GM18870 (cell line): ENCODE results near the gene DCST2.
"Not testable (repeated sequence)": the region's sequence is repeated elsewhere in the genome, so short reads cannot be mapped to it uniquely, and the experiment has no call there.

Experiments
- ATAC-seq: cut with Tn5 transposase; IDR thresholded peaks from one replicate; pipeline ENCODE4 v1.9.1; 2021; ENCODE audit warnings: moderate library complexity; ENCODE audit not compliant: unreplicated experiment

DCST2 gene

DNA sequence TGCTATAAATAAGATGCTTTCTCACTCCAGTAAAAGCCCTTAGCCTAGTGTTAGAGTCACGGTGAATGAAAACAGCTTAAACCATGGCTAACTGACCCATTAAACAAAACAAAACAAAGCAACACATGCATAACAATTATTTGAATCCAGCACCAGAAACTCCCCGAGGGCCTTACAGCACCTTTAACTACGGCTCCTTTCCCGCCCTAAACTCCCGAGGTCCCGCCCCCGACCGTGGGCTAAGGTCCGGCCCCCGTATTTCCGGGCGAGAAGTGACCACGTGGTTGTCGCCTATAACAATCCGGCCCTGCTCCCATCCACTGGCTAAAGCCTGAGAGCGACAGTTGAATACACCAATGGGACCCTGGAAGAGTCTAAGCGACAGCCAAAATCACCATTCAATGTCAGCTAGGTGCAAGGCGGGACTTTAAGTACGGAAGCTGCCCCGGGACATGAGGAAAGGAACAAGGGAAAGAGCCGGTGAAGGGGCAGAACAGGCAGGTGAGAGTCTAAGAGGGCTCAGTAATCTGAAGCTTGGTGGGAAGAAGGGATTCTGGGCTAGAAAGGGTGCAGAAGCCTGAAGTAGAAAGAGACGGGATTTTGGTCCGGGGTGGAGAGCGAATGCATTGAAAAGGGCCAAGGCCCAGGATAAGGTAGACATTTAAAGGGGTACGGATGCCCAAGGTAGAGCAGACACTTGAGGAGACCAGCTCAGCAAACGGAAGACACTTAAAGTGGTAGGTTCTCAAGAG lies 50.5 kb downstream of the DCST2 start, which contains the start of gene FLAD1:
Gene FLAD1 (plus strand): TSS at position 448 of the 752 bp plus-strand sequence. CDS start 351 bp downstream, outside the sequence.
- ATAC-seq, result peak; percentile 96

DNA sequence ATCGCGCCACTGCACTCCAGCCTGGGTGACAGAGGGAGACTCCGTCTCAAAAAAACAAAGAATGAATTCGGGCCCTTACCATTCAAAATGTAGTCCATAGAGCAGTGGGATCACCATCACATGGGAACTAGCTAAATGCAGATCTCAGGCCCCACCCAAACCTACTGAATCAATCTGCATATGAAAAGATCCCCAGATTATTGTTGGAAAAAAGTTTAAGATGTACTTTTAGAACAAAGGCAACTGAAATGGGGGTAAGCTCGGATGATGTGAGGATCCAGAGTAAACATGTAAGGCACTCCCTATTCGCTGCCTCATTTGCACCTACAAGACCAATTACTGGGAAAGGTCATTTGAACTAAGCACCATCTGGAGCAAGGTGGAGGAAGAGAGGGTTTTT lies 51.2 kb downstream of the DCST2 start:
- ATAC-seq, result no peak

DNA sequence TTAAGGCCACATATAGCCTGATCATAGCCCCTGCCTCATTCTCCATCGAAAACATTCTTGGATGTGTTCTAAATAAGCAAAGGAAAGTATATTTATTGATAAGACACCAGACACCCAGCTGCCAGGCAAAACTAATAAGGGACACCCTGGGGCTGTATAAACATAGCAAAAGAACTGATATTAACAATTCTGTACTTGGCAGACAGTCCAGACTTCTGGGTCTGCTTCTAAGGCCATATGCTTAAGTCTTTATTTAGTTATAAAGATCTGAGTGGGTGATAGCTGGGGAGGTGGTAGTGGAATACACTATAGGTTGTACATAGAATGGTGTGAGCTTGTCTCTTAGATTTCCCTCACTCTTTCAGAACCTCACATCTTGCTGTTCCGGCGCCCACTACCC lies 55.2 kb downstream of the DCST2 start:
- ATAC-seq, result no peak

DNA sequence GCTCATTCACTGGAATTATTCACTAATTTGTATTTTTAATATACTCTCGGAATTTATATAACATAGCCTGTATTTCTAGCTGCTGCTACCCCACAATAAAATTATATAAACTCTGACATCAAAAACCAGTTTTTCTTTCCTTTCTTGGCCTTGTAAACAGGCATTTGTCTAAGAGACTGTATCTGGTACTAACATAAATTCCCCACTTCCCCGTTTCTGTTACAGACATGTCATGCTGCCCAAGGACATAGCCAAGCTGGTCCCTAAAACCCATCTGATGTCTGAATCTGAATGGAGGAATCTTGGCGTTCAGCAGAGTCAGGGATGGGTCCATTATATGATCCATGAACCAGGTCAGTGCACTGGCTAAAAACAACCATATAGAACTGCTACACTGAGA lies 55.8 kb downstream of the DCST2 start:
- ATAC-seq, result not testable (repeated sequence)

DNA sequence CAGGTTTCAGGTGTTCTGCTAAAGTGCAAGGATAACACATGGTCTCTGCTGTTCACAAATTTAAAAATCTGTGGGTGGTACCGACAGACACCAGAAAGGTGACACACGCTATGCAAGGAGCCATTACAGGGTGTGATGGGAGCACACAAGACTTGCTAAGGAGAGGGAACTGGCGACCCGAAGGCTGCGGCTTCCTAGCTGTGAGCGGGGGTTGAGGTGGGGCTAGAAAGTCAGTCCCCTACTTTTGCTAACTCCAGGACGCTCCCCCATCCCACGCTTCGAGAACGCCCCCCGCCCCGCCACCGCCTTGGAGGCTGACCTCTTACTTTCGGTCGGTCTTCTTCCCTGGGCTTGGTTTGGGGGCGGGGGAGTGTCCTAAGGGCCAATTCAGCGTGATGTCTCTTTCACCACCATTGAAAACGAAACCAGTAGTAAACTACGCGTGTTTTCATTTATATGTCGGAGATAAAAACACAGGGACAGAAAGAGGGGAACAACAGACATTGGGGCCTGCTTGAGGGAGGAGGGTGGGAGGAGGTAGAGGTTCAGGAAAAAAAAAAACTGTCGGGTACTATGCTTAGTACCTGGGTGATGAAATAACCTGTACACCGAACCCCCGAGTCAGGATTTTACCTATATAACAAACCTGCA lies 58.0 kb downstream of the DCST2 start:
- ATAC-seq, result no peak

DNA sequence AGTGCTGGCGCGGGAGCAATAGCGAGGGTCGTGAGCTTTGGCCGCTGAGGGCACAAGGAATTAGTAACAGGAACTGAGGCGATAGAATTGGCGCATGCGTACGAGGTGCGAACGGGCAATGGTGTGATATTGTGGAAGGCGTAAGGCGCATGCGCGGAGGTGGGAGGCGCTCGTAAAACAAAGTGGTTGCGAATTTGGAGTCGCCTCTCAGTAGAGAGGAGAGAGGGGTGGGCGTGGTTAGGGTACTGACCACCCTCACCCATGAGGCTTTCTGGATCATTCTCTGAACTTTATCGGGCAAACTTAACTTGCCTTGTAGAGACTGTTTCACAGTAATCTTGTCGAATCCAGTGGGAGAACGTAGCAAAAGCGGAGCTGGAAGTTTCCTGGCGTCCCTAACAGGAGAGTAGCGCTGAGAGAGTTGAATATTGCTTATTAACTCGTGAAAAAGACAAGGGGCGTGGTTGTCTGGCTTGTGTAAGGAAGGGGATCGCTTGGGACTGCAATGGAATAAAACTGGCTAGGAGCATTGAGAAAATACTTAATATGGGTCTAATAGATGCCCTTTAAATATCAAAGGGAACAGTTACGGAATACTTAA lies 58.7 kb downstream of the DCST2 start:
- ATAC-seq, result peak; percentile 47

DNA sequence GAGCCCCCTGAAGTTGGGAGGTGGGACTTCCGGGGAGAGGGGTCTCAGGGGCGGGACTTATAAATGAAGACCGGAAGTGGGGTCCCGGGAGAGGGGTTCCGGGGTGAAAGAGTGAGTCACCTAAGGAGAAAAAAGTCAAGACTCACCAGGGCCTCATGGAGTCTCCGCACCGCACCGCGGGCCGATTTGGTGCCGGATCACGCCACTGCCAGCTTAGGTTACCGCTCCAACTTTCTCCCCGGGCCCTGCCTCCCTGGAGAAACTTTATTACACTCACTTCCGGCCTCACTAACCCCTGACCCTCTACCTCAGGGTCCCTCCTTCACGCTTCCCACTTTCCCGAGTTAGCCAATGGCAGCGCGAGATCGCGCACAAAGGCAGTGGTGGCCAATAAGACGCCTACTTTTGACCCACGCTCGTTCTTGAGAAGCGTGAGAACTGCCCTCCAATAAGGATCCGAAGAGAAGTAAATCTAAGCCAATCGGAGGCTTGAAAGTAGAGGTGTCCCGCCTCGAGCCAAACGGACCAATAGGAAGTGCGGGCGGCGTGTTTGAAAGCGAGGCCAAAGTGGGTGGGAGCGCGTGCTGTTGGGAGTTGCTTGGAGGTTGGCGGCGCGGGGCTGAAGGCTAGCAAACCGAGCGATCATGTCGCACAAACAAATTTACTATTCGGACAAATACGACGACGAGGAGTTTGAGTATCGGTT lies 59.3 kb downstream of the DCST2 start, which contains the start of gene CKS1B:
Gene CKS1B (plus strand): TSS at position 580 of the 706 bp plus-strand sequence. CDS start 65 bp downstream, at position 645.
- ATAC-seq, result peak; percentile 76

DNA sequence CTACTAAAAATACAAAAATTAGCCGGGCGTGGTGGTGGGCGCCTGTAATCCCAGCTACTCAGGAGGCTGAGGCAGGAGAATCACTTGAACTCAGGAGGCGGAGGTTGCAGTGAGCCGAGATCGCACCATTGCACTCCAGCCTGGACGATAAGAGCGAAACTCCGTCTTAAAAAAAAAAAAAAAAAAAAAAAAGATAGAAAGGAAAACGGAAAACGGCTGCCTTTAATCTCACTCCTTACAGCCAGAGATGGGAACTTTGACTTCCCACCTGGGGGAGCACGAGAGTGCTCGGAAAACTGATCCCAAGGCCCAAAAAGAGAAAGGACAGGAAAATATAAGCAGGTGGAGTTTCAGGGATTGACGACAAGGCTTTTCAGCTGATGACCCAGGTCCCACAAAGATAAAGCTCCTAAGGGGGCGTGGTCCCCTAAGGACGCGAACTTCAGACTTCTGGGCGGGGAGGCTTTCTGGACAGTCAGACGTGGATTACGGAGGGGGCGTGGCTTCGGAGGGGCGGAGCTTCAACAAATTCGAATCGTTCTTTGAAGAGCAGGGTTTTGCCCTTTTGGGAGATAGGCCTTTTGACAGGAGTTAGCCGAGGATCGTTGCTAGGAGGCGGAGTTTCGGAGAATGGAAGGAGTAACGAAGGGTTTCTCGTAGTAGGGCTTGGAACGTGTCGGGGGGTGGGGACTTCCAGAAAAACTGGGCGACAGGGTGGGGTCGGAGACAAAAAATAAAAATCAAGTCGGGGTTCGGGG lies 60.1 kb downstream of the DCST2 start:
- ATAC-seq, result no peak

DNA sequence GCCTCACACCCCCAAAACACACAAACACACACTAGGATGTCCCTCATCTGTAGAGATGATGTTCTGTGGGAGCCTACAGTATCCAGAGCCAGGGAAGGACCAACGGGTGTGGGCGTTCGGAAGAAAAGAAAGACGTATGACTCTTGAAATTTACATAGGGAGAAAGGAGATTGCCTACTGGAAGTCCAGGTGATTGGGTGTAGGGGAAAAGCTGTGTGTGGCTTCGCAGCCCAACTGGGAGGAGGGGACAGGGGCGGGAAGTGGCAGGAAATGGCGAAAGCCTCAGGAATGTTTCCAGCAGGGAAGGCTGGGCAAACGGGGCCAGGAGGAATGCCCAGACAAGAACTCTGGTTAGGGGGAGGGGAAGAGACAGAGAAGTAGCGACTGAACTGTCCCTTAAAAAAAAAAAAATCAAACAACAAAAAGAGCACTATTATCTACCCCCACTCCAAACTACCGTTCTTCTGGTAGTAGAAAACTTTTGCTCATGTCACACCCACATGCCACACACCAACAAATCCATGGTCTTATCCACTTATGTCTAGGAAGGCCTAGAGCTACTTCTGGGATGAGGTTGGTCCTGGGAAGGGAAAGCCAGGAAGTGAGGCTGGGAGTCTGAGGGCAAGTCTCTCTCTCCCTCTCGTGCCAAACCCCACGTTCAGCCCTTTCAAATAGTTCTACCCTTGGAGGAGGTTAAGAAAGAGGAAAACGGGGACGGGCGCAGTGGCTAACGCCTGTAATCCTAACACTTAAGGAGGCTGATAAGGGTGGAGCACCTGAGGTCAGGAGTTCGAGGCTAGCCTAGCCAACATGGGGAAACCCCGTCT lies 60.9 kb downstream of the DCST2 start:
- ATAC-seq, result no peak

DNA sequence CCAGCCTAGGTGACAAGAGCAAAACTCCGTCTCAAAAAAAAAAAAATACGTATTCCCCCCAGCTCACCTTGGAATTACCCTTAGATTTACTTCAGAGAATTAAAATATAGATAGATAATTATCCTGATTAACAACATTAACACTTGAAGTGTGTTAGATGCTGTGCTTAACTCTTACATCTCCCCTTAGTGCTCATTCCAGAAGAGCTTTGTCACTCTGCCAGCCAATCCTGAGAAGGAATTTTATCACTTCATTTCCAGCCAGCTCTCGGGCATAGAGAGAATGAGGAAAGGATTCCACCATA lies 61.4 kb downstream of the DCST2 start:
- ATAC-seq, result no peak

DNA sequence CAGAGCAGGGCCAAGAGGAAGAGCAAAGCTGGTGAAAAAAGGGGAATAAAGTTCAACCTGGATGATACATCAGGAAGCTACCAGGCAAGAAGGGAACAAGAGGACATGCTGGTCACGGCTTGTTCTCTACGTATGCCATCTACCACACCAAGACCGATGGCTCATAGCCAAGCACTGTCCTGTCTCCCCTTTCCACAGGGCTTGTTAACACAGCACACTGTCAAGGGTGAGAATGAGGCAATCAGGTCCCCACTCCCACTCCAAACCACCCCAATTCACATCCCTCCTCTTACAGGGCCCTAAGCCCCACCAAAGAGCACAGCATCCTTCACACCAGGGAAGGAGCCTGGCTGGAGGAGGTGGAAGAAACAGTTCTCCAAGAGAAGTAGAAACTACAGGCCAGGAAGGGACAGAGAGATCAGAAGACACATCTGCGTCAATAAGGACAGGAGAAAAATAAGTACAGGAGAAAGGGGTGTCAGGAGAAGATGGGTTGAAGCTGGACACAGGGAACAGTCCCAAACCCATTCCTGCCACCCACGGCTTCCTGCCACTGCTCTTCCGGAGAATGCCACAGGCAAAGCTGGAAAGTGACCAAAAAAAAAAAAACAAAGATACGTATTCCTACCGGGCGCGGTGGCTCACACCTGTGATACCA lies 62.1 kb downstream of the DCST2 start:
- no peak for ATAC-seq

DNA sequence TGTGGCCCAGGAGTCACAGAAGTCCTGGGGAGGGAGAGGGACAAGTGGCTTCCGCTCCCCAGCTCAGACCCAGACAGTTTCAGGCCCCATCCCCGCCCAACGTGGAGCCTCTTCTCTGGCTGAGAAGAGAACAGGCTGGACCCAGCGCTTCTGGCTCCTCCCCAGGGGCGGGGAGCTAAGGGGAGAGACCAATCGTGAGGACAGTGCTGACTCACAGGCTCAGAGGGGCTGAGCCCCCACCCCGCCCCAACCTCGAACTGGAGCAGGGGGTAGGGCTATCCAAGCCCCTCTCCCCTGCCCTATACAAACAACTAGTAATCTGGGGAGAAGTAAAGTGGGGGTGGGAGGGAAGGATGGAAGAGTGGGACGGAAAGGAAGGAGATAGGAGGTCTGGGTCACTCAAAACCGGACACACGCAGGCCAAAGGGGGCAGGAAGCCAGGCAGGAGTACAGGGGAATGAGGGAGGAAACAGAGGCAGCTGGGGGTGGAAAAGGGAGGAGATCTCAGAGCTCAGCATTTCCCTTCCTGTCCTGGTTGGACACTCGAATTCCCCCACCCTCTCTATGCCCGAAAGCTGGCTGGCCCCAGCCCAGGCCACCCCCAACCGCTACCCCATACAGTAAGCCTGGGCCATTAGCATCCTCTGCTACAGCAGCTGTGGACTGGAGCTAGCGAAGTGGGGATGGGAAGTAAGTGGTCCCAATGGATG lies 62.8 kb downstream of the DCST2 start, which contains the start of gene SHC1:
Gene SHC1 (minus strand): TSS at position 117 of the 710 bp plus-strand sequence. CDS start 221 bp downstream, outside the sequence.
- ATAC-seq, result no peak

DNA sequence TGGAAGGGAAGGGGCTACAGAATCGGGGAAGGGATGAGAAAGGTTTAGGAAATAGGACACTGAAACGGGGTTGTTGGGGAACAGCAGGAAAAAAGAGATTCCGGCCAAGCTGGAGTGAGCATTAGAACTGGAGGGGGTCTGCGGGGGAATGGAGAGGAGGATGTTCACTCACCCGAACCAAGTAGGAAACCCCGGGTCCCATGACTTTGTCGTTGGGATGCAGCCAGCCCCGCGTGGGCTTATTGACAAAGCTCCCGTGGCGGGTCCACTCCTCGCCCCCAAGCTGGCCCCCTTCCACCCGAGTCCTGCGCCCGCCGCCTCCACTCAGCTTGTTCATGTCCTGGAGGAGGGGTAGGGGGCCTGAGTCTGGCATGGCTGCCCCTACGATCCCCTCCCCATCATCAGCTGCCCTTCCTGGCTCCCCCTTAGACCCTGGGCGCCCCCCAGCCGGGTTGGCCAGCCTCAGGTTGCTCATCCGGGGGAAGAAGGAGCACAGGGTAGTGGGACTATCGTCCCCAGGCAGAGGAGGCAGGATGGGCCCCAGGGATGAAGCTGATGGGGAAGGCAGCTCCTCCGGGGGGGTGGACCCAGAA lies 63.6 kb downstream of the DCST2 start:
- no peak for ATAC-seq

DNA sequence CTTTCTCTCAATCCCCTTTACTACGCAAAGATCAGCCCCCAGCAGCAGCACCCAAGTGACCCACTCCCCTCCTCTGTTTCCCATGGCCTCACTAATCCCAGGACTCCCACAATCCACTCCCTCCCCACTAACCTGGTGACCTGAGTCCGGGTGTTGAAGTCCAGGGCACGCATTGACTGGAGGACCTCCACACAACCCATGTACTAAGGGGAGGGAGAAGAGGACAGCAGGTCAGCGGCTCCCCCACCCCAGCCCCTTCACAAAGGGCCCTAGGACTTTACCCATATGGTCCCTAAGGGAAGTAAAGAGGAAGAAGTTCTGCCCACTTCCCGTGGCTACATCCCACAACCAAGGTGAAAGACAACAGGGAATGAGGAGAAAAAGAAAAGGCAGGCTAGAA lies 64.3 kb downstream of the DCST2 start:
- ATAC-seq, result no peak

DNA sequence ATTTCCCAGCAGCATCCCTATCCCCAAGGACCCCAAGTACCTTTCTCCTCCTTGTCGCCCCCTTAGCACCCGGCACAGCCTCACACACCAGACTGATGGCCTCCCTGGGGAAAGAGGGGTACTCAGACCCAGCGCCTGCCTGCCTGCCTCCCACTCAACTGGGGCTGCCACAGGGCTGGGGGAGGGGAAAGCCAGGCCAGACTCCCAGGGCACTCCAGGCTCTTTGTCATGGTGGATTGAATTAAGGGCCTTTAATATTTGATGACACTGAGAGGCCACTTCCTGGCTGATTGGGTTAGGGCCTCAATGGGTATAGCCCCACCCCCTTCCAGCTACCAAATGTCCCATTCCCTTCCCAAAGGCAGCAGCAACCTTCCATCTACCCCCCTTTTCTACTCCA lies 64.8 kb downstream of the DCST2 start:
- ATAC-seq, result no peak
